Keratinocyte (primary cell): ENCODE measurements around the gene LSM14B. TPM values are rescaled to one million over a fixed set of nuclear protein-coding genes. Genes with fewer than 3 reads are reported as not detected.

Experiments used
- DNase-seq: peaks from one replicate; pipeline ENCODE4 v3.0.0-alpha.2; 2011; ENCODE audit warnings: low read depth, missing footprints, low spot score
- FAIRE-seq: peaks from 2 replicates; lab custom pipeline; 2011; peaks lifted over from hg19 to GRCh38; lab: Jason Lieb, UNC
- H2AFZ ChIP-seq: 2 replicates; pipeline ENCODE4 v1.6.0; 2012; ENCODE audit warnings: low read length, control low read depth, inconsistent platforms; ENCODE audit not compliant: control insufficient read depth
- H3K27ac ChIP-seq: 2 replicates; pipeline ENCODE4 v1.5.1; 2011; ENCODE audit warnings: low read length; ENCODE audit not compliant: control insufficient read depth, insufficient read depth
- H3K27me3 ChIP-seq: 3 replicates; pipeline ENCODE4 v1.6.0; 2011; ENCODE audit warnings: low read length; ENCODE audit not compliant: control insufficient read depth, insufficient read depth; ENCODE audit errors: extremely low read depth
- H3K36me3 ChIP-seq, 2 experiments: 2 replicates in 1 of 2; 3 replicates in 1 of 2; pipeline ENCODE4 v1.5.1; 2011; ENCODE audit warnings: low read length in 2 of 2, mild to moderate bottlenecking in 1 of 2; ENCODE audit not compliant: control insufficient read depth in 2 of 2, insufficient read depth in 2 of 2; ENCODE audit errors: extremely low read depth in 1 of 2
- H3K4me1 ChIP-seq: 3 replicates; pipeline ENCODE4 v1.5.1; 2011; ENCODE audit warnings: low read length; ENCODE audit not compliant: control insufficient read depth, insufficient read depth; ENCODE audit errors: extremely low read depth
- H3K4me2 ChIP-seq: 3 replicates; pipeline ENCODE4 v1.6.0; 2011; ENCODE audit warnings: low read depth, low read length; ENCODE audit not compliant: control insufficient read depth, insufficient read depth; ENCODE audit errors: extremely low read depth
- H3K4me3 ChIP-seq, 3 experiments: fragments of 200-600 bp in 1 of 3; sonication (generic) in 1 of 3; 2 replicates in 2 of 3; 3 replicates in 1 of 3; pipeline ENCODE4 v1.5.1; 2011 to 2016; ENCODE audit warnings: low read length in 3 of 3, mild to moderate bottlenecking in 3 of 3, control low read depth in 2 of 3, inconsistent platforms in 1 of 3, low read depth in 1 of 3, mixed read lengths in 1 of 3, mixed run types in 1 of 3, moderate library complexity in 1 of 3; ENCODE audit not compliant: control insufficient read depth in 2 of 3, insufficient read depth in 2 of 3; ENCODE audit errors: extremely low read depth in 1 of 3
- H3K79me2 ChIP-seq: 2 replicates; pipeline ENCODE4 v1.6.0; 2012; ENCODE audit warnings: low read length; ENCODE audit not compliant: control insufficient read depth, insufficient read depth
- H3K9ac ChIP-seq: 3 replicates; pipeline ENCODE4 v1.6.0; 2011; ENCODE audit warnings: low read length; ENCODE audit not compliant: control insufficient read depth, insufficient read depth; ENCODE audit errors: extremely low read depth
- H3K9me1 ChIP-seq: 3 replicates; pipeline ENCODE4 v1.6.0; 2011; ENCODE audit warnings: low read length; ENCODE audit not compliant: control insufficient read depth, insufficient read depth; ENCODE audit errors: extremely low read depth
- H3K9me3 ChIP-seq: 2 replicates; pipeline ENCODE4 v1.5.1; 2012; ENCODE audit warnings: low read depth, low read length; ENCODE audit not compliant: control insufficient read depth
- H4K20me1 ChIP-seq: 3 replicates; pipeline ENCODE4 v1.6.0; 2011; ENCODE audit warnings: low read length; ENCODE audit not compliant: control insufficient read depth, insufficient read depth; ENCODE audit errors: extremely low read depth
- EZH2 ChIP-seq: IDR thresholded peaks from one replicate; pipeline ENCODE4 v1.6.1; 2012; ENCODE audit warnings: inconsistent platforms, mild to moderate bottlenecking, low read length, moderate library complexity
- dilution Hi-C: fragments of 300-500 bp; cut with MboI; formaldehyde crosslinking; loops from one replicate; pipeline ENCODE4 v1.7.0; 2020; ENCODE audit warnings: low sequenced_read_pairs; ENCODE audit not compliant: extremely low pct_ligation_motif_present
- polyA plus RNA-seq, 5 experiments: library from polyadenylated mRNA; depleted of rRNA in 3 of 5; stranded (reverse) in 3 of 5; stranded (forward) in 1 of 5; unstranded in 1 of 5; fragments of >200 nt; gene quantifications; 1 replicate in 1 of 5; 2 replicates in 3 of 5; 3 replicates in 1 of 5; pipeline versions ENCODE4 v1.2.1 to v1.2.3, GENCODE V29; 2011 to 2012; ENCODE audit warnings: missing spikeins in 2 of 5, low read depth in 1 of 5, low replicate concordance in 1 of 5
- TF ChIP-seq, protein P1 (sequence below), 3 experiments: IDR thresholded peaks in 1 of 3; conservative IDR thresholded peaks in 1 of 3; optimal IDR thresholded peaks in 1 of 3; 2 replicates in 2 of 3; 3 replicates in 1 of 3; pipeline versions ENCODE3 to v1.5.1; 2011; ENCODE audit warnings: low read length in 3 of 3, mild to moderate bottlenecking in 3 of 3, moderate library complexity in 2 of 3, control low read depth in 1 of 3, inconsistent platforms in 1 of 3; ENCODE audit not compliant: insufficient read depth in 2 of 3; ENCODE audit errors: extremely low read depth in 1 of 3

The LSM14B gene
- polyA plus RNA-seq, 1 donor (not counting 4 experiments of a cell fraction or from before 2014, with no cell fraction given) = 21.7 TPM

DNA sequence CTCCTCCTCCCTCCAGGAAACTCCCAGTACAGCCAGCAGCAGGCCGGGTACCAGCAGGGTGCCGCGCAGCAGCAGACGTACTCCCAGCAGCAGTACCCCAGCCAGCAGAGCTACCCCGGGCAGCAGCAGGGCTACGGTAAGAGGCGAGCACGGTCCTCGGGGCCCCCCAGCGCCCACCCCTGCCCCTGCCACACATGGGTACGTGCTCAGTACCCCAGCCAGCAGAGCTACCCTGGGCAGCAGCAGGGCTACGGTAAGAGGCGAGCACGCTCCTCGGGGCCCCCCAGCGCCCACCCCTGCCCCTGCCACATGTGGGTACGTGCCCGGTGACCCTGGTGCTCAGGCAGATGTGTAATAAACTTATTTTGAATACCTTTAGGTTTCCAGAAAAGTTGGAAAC, 50.4 kb downstream of the LSM14B start:
- no peak overlapping the region for H3K9ac ChIP-seq
- no peak for TF ChIP-seq EZH2
- TF ChIP-seq, protein P1, sequence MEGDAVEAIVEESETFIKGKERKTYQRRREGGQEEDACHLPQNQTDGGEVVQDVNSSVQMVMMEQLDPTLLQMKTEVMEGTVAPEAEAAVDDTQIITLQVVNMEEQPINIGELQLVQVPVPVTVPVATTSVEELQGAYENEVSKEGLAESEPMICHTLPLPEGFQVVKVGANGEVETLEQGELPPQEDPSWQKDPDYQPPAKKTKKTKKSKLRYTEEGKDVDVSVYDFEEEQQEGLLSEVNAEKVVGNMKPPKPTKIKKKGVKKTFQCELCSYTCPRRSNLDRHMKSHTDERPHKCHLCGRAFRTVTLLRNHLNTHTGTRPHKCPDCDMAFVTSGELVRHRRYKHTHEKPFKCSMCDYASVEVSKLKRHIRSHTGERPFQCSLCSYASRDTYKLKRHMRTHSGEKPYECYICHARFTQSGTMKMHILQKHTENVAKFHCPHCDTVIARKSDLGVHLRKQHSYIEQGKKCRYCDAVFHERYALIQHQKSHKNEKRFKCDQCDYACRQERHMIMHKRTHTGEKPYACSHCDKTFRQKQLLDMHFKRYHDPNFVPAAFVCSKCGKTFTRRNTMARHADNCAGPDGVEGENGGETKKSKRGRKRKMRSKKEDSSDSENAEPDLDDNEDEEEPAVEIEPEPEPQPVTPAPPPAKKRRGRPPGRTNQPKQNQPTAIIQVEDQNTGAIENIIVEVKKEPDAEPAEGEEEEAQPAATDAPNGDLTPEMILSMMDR (optimal IDR thresholded peaks at IDR 0.05 in 1 of 3, IDR thresholded peaks at IDR 0.05 in 1 of 3, conservative IDR thresholded peaks at IDR 0.05 in 1 of 3; ENCODE audit: extremely low read depth in 1 of 3, insufficient read depth in 2 of 3, low read length in 3 of 3) = no peak
- no peak for FAIRE-seq
- H3K9me1 ChIP-seq = no peaks in the 10 kb centered on the region
- no peak for DNase-seq
- H2AFZ ChIP-seq = no peak overlapping the region
- H4K20me1 ChIP-seq = no peaks in the 10 kb centered on the region
- H3K4me2 ChIP-seq = no peak overlapping the region
- no peak overlapping the region for H3K4me3 ChIP-seq
- no peaks in the 10 kb centered on the region for H3K4me1 ChIP-seq
- no peak overlapping the region for H3K27ac ChIP-seq
- no peaks in the 10 kb centered on the region for H3K27me3 ChIP-seq
- H3K9me3 ChIP-seq = no peaks in the 10 kb centered on the region
- no peaks in the 10 kb centered on the region for H3K79me2 ChIP-seq
- peaks cover 10 to 13% of the 10 kb centered on the region in 2 experiments for H3K36me3 ChIP-seq
- dilution Hi-C loops = no loop called here

DNA sequence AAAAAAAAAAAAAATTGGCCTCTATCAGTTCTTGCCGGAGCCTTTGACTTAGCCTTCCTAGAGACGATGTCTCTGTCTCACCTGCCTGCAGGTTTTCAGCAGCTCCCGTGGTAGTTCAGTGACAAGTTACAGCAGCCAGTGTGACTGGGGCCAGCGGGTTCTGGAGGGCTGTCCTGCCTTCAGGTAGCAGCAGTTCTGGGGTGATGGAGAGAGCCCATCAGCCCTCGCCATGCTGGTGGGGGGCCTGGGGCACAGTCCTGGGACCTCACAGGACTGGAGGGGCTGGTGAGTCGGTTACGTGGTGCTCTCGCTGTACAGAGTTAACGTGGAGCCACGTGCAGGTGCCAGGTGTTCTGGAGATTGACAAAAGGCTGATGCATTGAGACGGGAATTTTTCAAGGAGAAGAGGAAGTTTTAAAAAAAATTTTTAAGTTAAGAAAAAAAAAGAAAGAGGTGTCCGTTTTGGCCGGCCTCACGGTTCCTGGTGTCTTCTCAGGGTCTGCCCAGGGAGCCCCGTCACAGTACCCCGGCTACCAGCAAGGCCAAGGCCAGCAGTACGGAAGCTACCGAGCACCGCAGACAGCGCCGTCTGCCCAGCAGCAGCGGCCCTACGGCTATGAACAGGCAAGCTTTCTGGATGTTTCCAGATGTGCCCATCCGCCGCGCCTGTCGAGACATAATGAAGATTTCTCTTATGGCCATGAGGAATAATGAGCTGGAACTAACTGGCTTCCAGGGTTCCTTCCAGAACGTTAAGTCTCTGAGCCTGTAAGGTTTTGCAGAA, 51.9 kb downstream of the LSM14B start:
- Histone ChIP-seq H3K9ac (no peak overlapping the region), H3K9me3 (no peaks in the 10 kb centered on the region), H3K79me2 (no peaks in the 10 kb centered on the region), H3K27ac (no peak overlapping the region), H3K4me1 (no peaks in the 10 kb centered on the region), H3K4me2 (no peak overlapping the region), H4K20me1 (no peaks in the 10 kb centered on the region), H2AFZ (no peak overlapping the region), H3K4me3 (no peak overlapping the region), H3K27me3 (no peaks in the 10 kb centered on the region), H3K36me3 (peaks cover 13 to 15% of the 10 kb centered on the region in 2 experiments), H3K9me1 (no peaks in the 10 kb centered on the region)
- dilution Hi-C loops = no loop called here
- FAIRE-seq (no peak), DNase-seq (no peak)
- TF ChIP-seq, protein P1 (optimal IDR thresholded peaks at IDR 0.05 in 1 of 3, IDR thresholded peaks at IDR 0.05 in 1 of 3, conservative IDR thresholded peaks at IDR 0.05 in 1 of 3; ENCODE audit: extremely low read depth in 1 of 3, insufficient read depth in 2 of 3, low read length in 3 of 3) = no peak
- no peak for TF ChIP-seq EZH2
